H1 (cell line): ENCODE data around the gene DNAH8.

Experiments
- BCL11A ChIP-seq, 2 experiments: IDR thresholded peaks; one replicate each; pipeline ENCODE4 v1.6.1; 2011; ENCODE audit warnings: low read depth in 2 of 2, low read length in 2 of 2, mild to moderate bottlenecking in 2 of 2
- CBX8 ChIP-seq: fragments of 300-800, 300-1000 bp; sonication (generic); IDR thresholded peaks from 2 replicates; pipeline ENCODE4 v1.7.1; 2016; ENCODE audit warnings: low read depth, low read length, borderline replicate concordance
- EP300 ChIP-seq, 2 experiments: IDR thresholded peaks; 1 replicate in 1 of 2; 2 replicates in 1 of 2; pipeline ENCODE4 v1.6.1; 2011 to 2012; ENCODE audit warnings: low read depth in 2 of 2, low read length in 2 of 2, mild to moderate bottlenecking in 2 of 2, borderline replicate concordance in 1 of 2, inconsistent platforms in 1 of 2, moderate library complexity in 1 of 2
- MAFK ChIP-seq: IDR thresholded peaks from 2 replicates; pipeline ENCODE4 v1.6.1; 2012; ENCODE audit warnings: low read depth, mild to moderate bottlenecking, improper control_type of control experiment, low read length
- NRF1 ChIP-seq: IDR thresholded peaks from 2 replicates; pipeline ENCODE4 v1.6.1; 2011; ENCODE audit warnings: mild to moderate bottlenecking, low read depth, low read length, improper control_type of control experiment
- POLR2A ChIP-seq, 2 experiments: IDR thresholded peaks; 1 replicate in 1 of 2; 2 replicates in 1 of 2; pipeline ENCODE4 v1.6.1; 2011; ENCODE audit warnings: low read depth in 2 of 2, low read length in 2 of 2, mild to moderate bottlenecking in 2 of 2; ENCODE audit errors: control extremely low read depth in 1 of 2
- SP1 ChIP-seq: IDR thresholded peaks from 2 replicates; pipeline ENCODE4 v1.6.1; 2011; ENCODE audit warnings: low read depth, low read length
- SRF ChIP-seq: IDR thresholded peaks from 2 replicates; pipeline ENCODE4 v1.6.1; 2011; ENCODE audit warnings: mild to moderate bottlenecking, low read depth, low read length, moderate library complexity
- ZNF274 ChIP-seq: IDR thresholded peaks from 2 replicates; pipeline ENCODE4 v1.7.0; 2012; ENCODE audit warnings: low read length, borderline replicate concordance; ENCODE audit errors: extremely low read depth
- TF ChIP-seq, protein P1 (sequence below), 3 experiments: IDR thresholded peaks; 1 replicate in 2 of 3; 2 replicates in 1 of 3; pipeline versions ENCODE4 v1.5.1 to v1.6.1; 2011; ENCODE audit warnings: low read length in 3 of 3, mild to moderate bottlenecking in 3 of 3, inconsistent platforms in 2 of 3, low read depth in 1 of 3, moderate library complexity in 1 of 3; ENCODE audit not compliant: insufficient read depth in 1 of 3; ENCODE audit errors: control extremely low read depth in 1 of 3

DNA sequence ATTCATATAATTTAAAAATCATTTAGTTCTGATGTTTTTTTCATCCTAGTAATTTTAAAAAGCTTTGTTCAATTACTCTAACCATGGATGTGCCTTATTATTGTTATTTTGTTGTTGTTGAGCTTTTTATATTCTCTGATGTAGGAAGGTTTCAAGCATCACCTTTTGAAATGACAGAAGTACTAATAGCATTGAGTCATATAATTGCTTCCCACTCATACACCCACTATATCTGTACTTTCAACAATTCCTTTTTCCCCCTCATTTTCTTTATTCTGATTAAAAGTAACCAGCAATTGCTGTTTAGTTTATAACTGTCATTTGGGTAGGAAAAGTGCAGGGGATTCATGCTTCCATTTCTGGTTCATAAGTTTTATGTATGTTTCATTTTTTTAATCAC is 38.6 kb downstream of the DNAH8 start:
- TF ChIP-seq ZNF274 (no peak), BCL11A (IDR thresholded peaks at IDR 0.05; ENCODE audit: low read depth in 2 of 2, low read length in 2 of 2) (no peak), MAFK (no peak), SRF (no peak), CBX8 (no peak), NRF1 (no peak), EP300 (IDR thresholded peaks at IDR 0.05; ENCODE audit: borderline replicate concordance in 1 of 2, low read depth in 2 of 2, low read length in 2 of 2) (no peak), POLR2A (IDR thresholded peaks at IDR 0.05; ENCODE audit: control extremely low read depth in 1 of 2, low read depth in 2 of 2, low read length in 2 of 2) (no peak), SP1 (no peak)
- TF ChIP-seq, protein P1, sequence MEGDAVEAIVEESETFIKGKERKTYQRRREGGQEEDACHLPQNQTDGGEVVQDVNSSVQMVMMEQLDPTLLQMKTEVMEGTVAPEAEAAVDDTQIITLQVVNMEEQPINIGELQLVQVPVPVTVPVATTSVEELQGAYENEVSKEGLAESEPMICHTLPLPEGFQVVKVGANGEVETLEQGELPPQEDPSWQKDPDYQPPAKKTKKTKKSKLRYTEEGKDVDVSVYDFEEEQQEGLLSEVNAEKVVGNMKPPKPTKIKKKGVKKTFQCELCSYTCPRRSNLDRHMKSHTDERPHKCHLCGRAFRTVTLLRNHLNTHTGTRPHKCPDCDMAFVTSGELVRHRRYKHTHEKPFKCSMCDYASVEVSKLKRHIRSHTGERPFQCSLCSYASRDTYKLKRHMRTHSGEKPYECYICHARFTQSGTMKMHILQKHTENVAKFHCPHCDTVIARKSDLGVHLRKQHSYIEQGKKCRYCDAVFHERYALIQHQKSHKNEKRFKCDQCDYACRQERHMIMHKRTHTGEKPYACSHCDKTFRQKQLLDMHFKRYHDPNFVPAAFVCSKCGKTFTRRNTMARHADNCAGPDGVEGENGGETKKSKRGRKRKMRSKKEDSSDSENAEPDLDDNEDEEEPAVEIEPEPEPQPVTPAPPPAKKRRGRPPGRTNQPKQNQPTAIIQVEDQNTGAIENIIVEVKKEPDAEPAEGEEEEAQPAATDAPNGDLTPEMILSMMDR (IDR thresholded peaks at IDR 0.05; ENCODE audit: control extremely low read depth in 1 of 3, insufficient read depth in 1 of 3, low read depth in 1 of 3, low read length in 3 of 3): no peak
